Loucy (cell line): ENCODE results near the gene WIPF2.

ENCODE experiments used
- H2AFZ ChIP-seq: fragments of 200-600 bp; sonication (generic); 2 replicates; pipeline ENCODE4 v1.6.0; 2016; ENCODE audit warnings: antibody characterized with exemption, mild to moderate bottlenecking, low read length, moderate library complexity
- H3F3A ChIP-seq: fragments of 200-600 bp; 2 replicates; pipeline ENCODE4 v1.6.0; 2016; ENCODE audit warnings: antibody characterized with exemption, low read depth, mild to moderate bottlenecking
- H3K27me3 ChIP-seq: fragments of 200-600 bp; sonication (generic); 2 replicates; pipeline ENCODE4 v1.6.1; 2014; ENCODE audit warnings: low read length, mild to moderate bottlenecking; ENCODE audit not compliant: insufficient read depth, poor library complexity, severe bottlenecking
- H3K36me3 ChIP-seq: fragments of 200-600 bp; sonication (generic); 2 replicates; pipeline ENCODE4 v1.6.1; 2016; ENCODE audit warnings: low read length; ENCODE audit not compliant: insufficient read depth
- H3K4me1 ChIP-seq: fragments of 200-600 bp; sonication (generic); 2 replicates; pipeline ENCODE4 v1.5.1; 2014; ENCODE audit warnings: low read length, mild to moderate bottlenecking; ENCODE audit not compliant: insufficient read depth, poor library complexity, severe bottlenecking
- H3K4me2 ChIP-seq: fragments of 200-600 bp; sonication (generic); 2 replicates; pipeline ENCODE4 v1.6.0; 2014; ENCODE audit warnings: antibody characterized with exemption, low read length, low read depth, mild to moderate bottlenecking; ENCODE audit not compliant: poor library complexity, severe bottlenecking
- H3K4me3 ChIP-seq: fragments of 200-600 bp; sonication (generic); 2 replicates; pipeline ENCODE4 v1.5.1; 2014; ENCODE audit warnings: low read length, mild to moderate bottlenecking, mixed read lengths; ENCODE audit not compliant: poor library complexity, severe bottlenecking
- H3K79me2 ChIP-seq: fragments of 200-600 bp; sonication (generic); 2 replicates; pipeline ENCODE4 v1.6.1; 2014; ENCODE audit warnings: low read length; ENCODE audit not compliant: insufficient read depth
- H3K9ac ChIP-seq: fragments of 200-600 bp; sonication (generic); 2 replicates; pipeline ENCODE4 v1.6.0; 2014; ENCODE audit warnings: mild to moderate bottlenecking, low read depth, low read length, moderate library complexity; ENCODE audit not compliant: poor library complexity, severe bottlenecking
- H3K9me2 ChIP-seq: fragments of 200-600 bp; sonication (generic); replicated peaks from 2 replicates; pipeline ENCODE4 v1.6.1; 2016; ENCODE audit warnings: low read depth, low read length, mixed read lengths
- H3K9me3 ChIP-seq: fragments of 200-600 bp; sonication (generic); 2 replicates; pipeline ENCODE4 v1.6.1; 2014; ENCODE audit warnings: mild to moderate bottlenecking, antibody characterized with exemption, low read length, low read depth; ENCODE audit not compliant: insufficient read depth
- H4K20me1 ChIP-seq: fragments of 200-600 bp; sonication (generic); 2 replicates; pipeline ENCODE4 v1.6.0; 2014; ENCODE audit warnings: antibody characterized with exemption, low read length, mild to moderate bottlenecking; ENCODE audit not compliant: insufficient read depth, poor library complexity, severe bottlenecking
- EZH2phosphoT487 ChIP-seq: fragments of 200-600 bp; IDR thresholded peaks from 2 replicates; pipeline ENCODE4 v1.6.1; 2018; ENCODE audit warnings: antibody characterized with exemption, mild to moderate bottlenecking, moderate library complexity, borderline replicate concordance
- TF ChIP-seq, protein P1 (sequence below): fragments of 200-600 bp; sonication (generic); conservative IDR thresholded peaks from 2 replicates; pipeline ENCODE4 v1.5.1; 2014; ENCODE audit warnings: mild to moderate bottlenecking, antibody characterized with exemption, low read length

Gene WIPF2

DNA sequence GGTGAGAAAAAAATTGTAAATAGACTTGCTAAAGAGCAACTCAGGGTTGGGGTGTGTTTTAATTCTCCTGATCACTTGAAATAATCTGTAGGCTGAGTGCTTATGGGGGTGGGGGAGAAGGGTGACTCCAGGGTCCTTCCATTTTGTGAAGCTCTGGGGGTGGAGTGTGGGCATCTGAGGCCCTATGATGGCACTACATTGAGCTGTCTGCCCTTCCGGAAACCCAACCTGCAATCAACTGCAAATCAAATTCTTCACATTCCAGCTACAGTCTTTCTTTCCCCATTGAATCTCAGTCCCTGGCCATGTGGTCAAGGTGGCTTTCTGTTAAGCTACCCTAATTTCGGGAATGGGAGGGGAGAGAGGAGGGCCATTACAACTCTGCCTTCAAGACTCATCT is 62.6 kb downstream of the WIPF2 start:
- TF ChIP-seq, protein P1, sequence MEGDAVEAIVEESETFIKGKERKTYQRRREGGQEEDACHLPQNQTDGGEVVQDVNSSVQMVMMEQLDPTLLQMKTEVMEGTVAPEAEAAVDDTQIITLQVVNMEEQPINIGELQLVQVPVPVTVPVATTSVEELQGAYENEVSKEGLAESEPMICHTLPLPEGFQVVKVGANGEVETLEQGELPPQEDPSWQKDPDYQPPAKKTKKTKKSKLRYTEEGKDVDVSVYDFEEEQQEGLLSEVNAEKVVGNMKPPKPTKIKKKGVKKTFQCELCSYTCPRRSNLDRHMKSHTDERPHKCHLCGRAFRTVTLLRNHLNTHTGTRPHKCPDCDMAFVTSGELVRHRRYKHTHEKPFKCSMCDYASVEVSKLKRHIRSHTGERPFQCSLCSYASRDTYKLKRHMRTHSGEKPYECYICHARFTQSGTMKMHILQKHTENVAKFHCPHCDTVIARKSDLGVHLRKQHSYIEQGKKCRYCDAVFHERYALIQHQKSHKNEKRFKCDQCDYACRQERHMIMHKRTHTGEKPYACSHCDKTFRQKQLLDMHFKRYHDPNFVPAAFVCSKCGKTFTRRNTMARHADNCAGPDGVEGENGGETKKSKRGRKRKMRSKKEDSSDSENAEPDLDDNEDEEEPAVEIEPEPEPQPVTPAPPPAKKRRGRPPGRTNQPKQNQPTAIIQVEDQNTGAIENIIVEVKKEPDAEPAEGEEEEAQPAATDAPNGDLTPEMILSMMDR, result no peak
- TF ChIP-seq EZH2phosphoT487, result no peak
- no peak overlapping the region for H3K4me2 ChIP-seq

DNA sequence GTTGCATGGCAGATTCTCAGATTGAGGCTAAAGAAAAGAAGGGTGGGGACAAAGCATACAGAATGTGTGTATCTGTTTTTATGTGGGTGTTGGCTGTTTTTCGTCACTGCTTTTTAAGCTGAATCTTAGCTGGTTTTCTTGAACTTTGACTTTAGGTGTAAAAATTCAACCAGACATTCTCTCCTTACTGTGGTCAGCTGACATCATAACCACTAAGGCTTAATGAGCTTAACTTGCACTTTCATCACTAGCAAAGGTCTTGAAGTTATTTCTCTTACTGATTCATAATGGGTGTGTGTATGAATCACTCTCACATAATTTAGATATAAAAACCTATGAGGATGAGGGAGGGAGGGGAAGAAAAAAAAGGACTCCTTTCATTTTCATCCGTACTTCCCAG is 64.6 kb downstream of the WIPF2 start:
- peaks cover 5% of the 10 kb centered on the region for H3K4me1 ChIP-seq
- no peak overlapping the region for H3K9ac ChIP-seq
- no peak overlapping the region for H3K4me3 ChIP-seq
- no peaks in the 10 kb centered on the region for H3F3A ChIP-seq
- H2AFZ ChIP-seq, result no peak overlapping the region
- no peaks in the 10 kb centered on the region for H3K9me3 ChIP-seq
- H3K9me2 ChIP-seq, result no peaks in the 10 kb centered on the region
- TF ChIP-seq, protein P1, result no peak
- TF ChIP-seq EZH2phosphoT487, result no peak
- peaks cover 32% of the 10 kb centered on the region; the same call in 1 of the 2 replicates for H3K36me3 ChIP-seq
- H3K27me3 ChIP-seq, result no peaks in the 10 kb centered on the region
- H3K4me2 ChIP-seq, result no peak overlapping the region
- peaks cover 6% of the 10 kb centered on the region for H3K79me2 ChIP-seq
- no peaks in the 10 kb centered on the region for H4K20me1 ChIP-seq

More for the DNA sequence above, 62.6 kb downstream of the WIPF2 start:
- Histone ChIP-seq H3K9me3 (no peaks in the 10 kb centered on the region), H3K79me2 (no peaks in the 10 kb centered on the region), H3F3A (no peaks in the 10 kb centered on the region), H3K4me1 (no peaks in the 10 kb centered on the region), H3K36me3 (peaks cover 47% of the 10 kb centered on the region; the same call in 1 of the 2 replicates), H3K9me2 (no peaks in the 10 kb centered on the region), H2AFZ (no peak overlapping the region), H4K20me1 (no peaks in the 10 kb centered on the region), H3K4me3 (no peak overlapping the region), H3K27me3 (no peaks in the 10 kb centered on the region), H3K9ac (no peak overlapping the region)

GRCh38 chr17:40284085-40284713 is 65.1 kb downstream of the WIPF2 start:
- H3K4me1 ChIP-seq, result peaks cover 10% of the 10 kb centered on the region
- no peak for TF ChIP-seq EZH2phosphoT487
- TF ChIP-seq, protein P1, result no peak; the same call in 1 of the 2 replicates
- H3K9me3 ChIP-seq, result no peaks in the 10 kb centered on the region
- H3K4me3 ChIP-seq, result no peak overlapping the region
- H3K4me2 ChIP-seq, result no peak overlapping the region
- no peak overlapping the region for H3K9ac ChIP-seq
- H3K9me2 ChIP-seq, result no peaks in the 10 kb centered on the region
- H3K79me2 ChIP-seq, result peaks cover 11% of the 10 kb centered on the region
- no peaks in the 10 kb centered on the region for H3F3A ChIP-seq
- H3K36me3 ChIP-seq, result peaks cover 27% of the 10 kb centered on the region; the same call in 1 of the 2 replicates
- peaks cover 5% of the 10 kb centered on the region for H4K20me1 ChIP-seq
- H2AFZ ChIP-seq, result no peak overlapping the region
- H3K27me3 ChIP-seq, result no peaks in the 10 kb centered on the region
